ENCODE data around the gene UBE2A. TPM values are rescaled to one million over a fixed set of nuclear protein-coding genes. Genes with fewer than 3 reads are reported as not detected.
A peak's percentile ranks its signal among the peaks of the same experiment; 100 is the strongest.

Gene UBE2A
- 10 to 100 TPM; 32.2 to 39.7 (median 35.9) TPM for total RNA-seq

DNA sequence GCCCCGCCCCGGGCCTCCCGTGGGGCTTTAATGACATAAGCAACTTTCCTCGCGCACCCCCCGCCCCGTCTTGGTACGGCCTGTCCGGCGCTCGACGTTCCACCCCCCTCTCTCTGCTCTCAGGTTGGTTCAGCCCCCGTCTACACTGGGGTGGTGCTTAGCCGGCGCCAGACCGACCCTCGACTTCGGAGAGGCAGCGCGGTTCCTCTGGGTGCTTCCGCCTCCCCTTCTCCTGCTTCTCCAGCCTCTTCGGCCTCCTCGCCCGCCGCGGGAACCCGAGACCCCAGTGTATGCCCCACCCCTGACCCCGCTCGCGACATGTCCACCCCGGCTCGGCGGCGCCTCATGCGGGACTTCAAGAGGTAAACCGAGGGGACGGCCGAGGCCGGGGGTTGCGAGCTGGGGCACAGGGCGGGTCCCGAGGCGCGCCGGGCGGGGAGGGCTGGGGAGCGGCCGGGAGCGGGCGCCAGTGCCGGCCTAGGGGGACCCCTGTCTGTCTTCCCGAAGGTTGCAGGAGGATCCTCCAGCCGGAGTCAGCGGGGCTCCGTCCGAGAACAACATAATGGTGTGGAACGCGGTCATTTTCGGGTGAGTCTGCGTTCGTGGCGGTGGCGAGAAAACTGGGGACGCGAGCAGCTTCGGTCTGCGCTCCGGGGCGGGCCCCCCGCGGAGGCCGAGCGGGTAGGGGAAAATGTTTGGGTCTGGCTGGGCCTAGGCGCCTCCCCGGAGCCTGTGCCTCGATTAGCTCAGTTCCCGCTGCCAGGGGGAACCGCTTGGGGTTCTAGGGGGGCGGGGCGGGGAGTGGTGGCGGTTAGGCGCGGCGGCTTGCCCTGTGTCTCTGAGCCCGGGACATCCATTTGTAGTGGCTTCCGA, at the start of gene UBE2A:
Gene UBE2A (plus strand): TSS at position 170 of the 873 bp plus-strand sequence. CDS start 149 bp downstream, at position 319.
- peak; percentile 96 for ATAC-seq
- Histone ChIP-seq H3K9me3 (no peaks in the 10 kb centered on the region), H3K4me3 (peak within 1 kb of the TSS; percentile 74 to 100), H3K36me3 (no peaks in the 10 kb centered on the region), H3K27ac (peak within 1 kb of the TSS; percentile 91 to 99 (median 92)), H3K27me3 (no peaks in the 10 kb centered on the region), H3K4me1 (peaks cover 0 to 22% (median 0%) of the 10 kb centered on the region in 3 donors)
- TF ChIP-seq POLR2AphosphoS5 (IDR thresholded peaks at IDR 0.05) = peak; percentile 92
- peak; percentile 78 to 88 for TF ChIP-seq POLR2A (IDR thresholded peaks at IDR 0.05)
- peak in 3 of 4 experiments; percentile 30 to 64 (median 45) for TF ChIP-seq CTCF (IDR thresholded peaks at IDR 0.05)
- no peak for TF ChIP-seq EP300 (IDR thresholded peaks at IDR 0.05)
- WGBS, 2 donors (ENCODE audit: low coverage in 1 of 2) = no CpG with 5 or more reads among the region's 86 CpGs

- no peak for TF ChIP-seq EP300 (IDR thresholded peaks at IDR 0.05)
- TF ChIP-seq POLR2AphosphoS5 (IDR thresholded peaks at IDR 0.05) = no peak
- no peak for TF ChIP-seq CTCF (IDR thresholded peaks at IDR 0.05)
- no peak for TF ChIP-seq POLR2A (IDR thresholded peaks at IDR 0.05)
Observed at GRCh38 chrX:119529345-119530276, 44.8 kb upstream of the UBE2A start.

DNA sequence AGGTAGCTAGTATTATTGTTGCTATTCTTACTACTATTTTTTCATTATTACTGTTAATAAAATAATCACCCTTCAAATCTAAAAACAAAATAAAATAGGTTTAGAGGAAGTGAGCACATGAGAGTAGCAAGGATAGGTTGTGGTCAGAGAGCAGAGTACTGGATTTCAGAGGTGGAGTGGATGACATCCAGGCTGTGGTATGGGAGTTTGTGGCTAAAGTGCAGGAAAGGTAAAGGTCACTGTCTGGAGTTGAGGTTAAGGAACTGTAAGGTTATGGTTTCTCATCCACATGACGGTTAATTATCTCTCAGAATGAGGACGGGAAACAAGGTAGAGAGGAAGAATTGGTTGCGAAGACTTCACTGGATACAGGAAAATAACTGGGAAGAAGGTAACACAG, 36.9 kb upstream of the UBE2A start:
- Histone ChIP-seq H3K9me3 (no peaks in the 10 kb centered on the region), H3K4me1 (no peaks in the 10 kb centered on the region), H3K27ac (no peak overlapping the region), H3K36me3 (peaks cover 0 to 39% of the 10 kb centered on the region in 2 donors), H3K4me3 (no peak overlapping the region), H3K27me3 (no peaks in the 10 kb centered on the region)
- 58 to 59% methylated on average over 3 of the region's 3 CpGs for WGBS, 2 donors (ENCODE audit: low coverage in 1 of 2)
- no peak for ATAC-seq
- TF ChIP-seq POLR2A (IDR thresholded peaks at IDR 0.05) (no peak), POLR2AphosphoS5 (IDR thresholded peaks at IDR 0.05) (no peak), EP300 (IDR thresholded peaks at IDR 0.05) (no peak), CTCF (IDR thresholded peaks at IDR 0.05) (no peak)

More at GRCh38 chrX:119529345-119530276, 44.8 kb upstream of the UBE2A start:
- Histone ChIP-seq H3K4me1 (no peaks in the 10 kb centered on the region), H3K9me3 (no peaks in the 10 kb centered on the region), H3K27ac (no peak overlapping the region), H3K27me3 (no peaks in the 10 kb centered on the region), H3K4me3 (no peak overlapping the region), H3K36me3 (no peaks in the 10 kb centered on the region)
- WGBS, 2 donors (ENCODE audit: low coverage in 1 of 2) = 25 to 42% methylated on average over 1 to 9 of the region's 9 CpGs
- ATAC-seq = no peak

DNA sequence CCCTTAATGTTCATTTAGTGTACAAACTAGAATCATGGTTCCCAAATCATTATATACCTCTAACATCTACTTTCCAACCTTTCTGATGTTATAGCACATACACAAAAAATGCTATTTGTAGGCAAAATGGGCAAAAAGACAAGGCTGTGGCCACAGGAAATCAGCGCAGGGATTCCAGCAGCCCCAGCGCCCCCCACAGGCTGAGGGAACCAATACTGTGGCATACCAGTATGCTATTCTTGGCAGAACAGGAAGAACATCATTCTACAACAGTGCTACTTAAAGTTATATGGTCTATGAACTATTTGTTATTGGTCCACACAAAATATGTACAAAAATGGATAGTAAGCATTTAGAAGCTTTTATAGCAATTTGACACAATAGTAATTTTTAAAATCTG, 34.5 kb upstream of the UBE2A start:
- peaks cover 0 to 44% of the 10 kb centered on the region in 2 donors for H3K36me3 ChIP-seq
- no peak overlapping the region for H3K27ac ChIP-seq
- no peaks in the 10 kb centered on the region for H3K27me3 ChIP-seq
- TF ChIP-seq POLR2AphosphoS5 (IDR thresholded peaks at IDR 0.05) (no peak), POLR2A (IDR thresholded peaks at IDR 0.05) (no peak), CTCF (IDR thresholded peaks at IDR 0.05) (no peak), EP300 (IDR thresholded peaks at IDR 0.05) (no peak)
- H3K9me3 ChIP-seq = no peaks in the 10 kb centered on the region
- no peaks in the 10 kb centered on the region for H3K4me1 ChIP-seq
- no peak overlapping the region for H3K4me3 ChIP-seq
- no peak for ATAC-seq
- WGBS, 2 donors (ENCODE audit: low coverage in 1 of 2) = 58% methylated on average over 2 of the region's 2 CpGs; no CpG with 5 or more reads in 1 of the 2 donors

Measured in gastroesophageal sphincter (tissue), 4 donors.